K562 (cell line): ENCODE results near the gene NOBOX.
"Not testable (repeated sequence)": the region's sequence is repeated elsewhere in the genome, so short reads cannot be mapped to it uniquely, and the experiment has no call there.

Experiments
- CEBPB ChIP-seq: fragments of 450-650 bp; IDR thresholded peaks from 2 replicates; pipeline ENCODE4 v1.6.1; 2016; ENCODE audit warnings: missing genetic modification characterization, missing compliant biosample characterization
- FOXA3 ChIP-seq, 2 experiments: fragments of 450-650 bp in 1 of 2; sonication (generic) in 1 of 2; formaldehyde crosslinking; IDR thresholded peaks in 1 of 2; conservative IDR thresholded peaks in 1 of 2; 2 replicates each; pipeline versions ENCODE4 v1.4.0 to v1.8.0; 2020 to 2022; ENCODE audit warnings: mild to moderate bottlenecking in 2 of 2, missing genetic modification reagents in 1 of 2
- FOXM1 ChIP-seq, 2 experiments: fragments of 450-650 bp in 1 of 2; sonication (generic) in 1 of 2; formaldehyde crosslinking in 1 of 2; IDR thresholded peaks; 2 replicates each; pipeline versions ENCODE4 v1.6.1 to v1.9.0; 2017 to 2022; ENCODE audit warnings: low read depth in 2 of 2, mild to moderate bottlenecking in 2 of 2, missing genetic modification reagents in 1 of 2, moderate library complexity in 1 of 2
- MYNN ChIP-seq, 2 experiments: sonication (generic); formaldehyde crosslinking in 1 of 2; IDR thresholded peaks; 2 replicates each; pipeline versions ENCODE4 v1.5.0 to v1.6.1; 2016 to 2020; ENCODE audit warnings: antibody characterized with exemption in 1 of 2, missing genetic modification reagents in 1 of 2
- PML ChIP-seq: IDR thresholded peaks from 2 replicates; pipeline ENCODE4 v1.6.1; 2012; ENCODE audit warnings: low read length, inconsistent platforms
- RAD21 ChIP-seq, 2 experiments: fragments of 250-450 bp in 1 of 2; fragments of 450-650 bp in 1 of 2; sonication (Bioruptor Pico) in 1 of 2; formaldehyde crosslinking in 1 of 2; IDR thresholded peaks in 1 of 2; conservative IDR thresholded peaks in 1 of 2; 2 replicates each; pipeline versions ENCODE4 v1.4.0 to v1.8.0; 2020 to 2022; ENCODE audit warnings: mild to moderate bottlenecking in 2 of 2, moderate library complexity in 1 of 2
- ZNF239 ChIP-seq: fragments of 250-450 bp; sonication (Bioruptor Pico); IDR thresholded peaks from 2 replicates; pipeline ENCODE4 v1.4.0; 2020; ENCODE audit warnings: mild to moderate bottlenecking
- ZNF695 ChIP-seq: fragments of 450-650 bp; formaldehyde crosslinking; IDR thresholded peaks from 2 replicates; pipeline ENCODE4 v1.4.0; 2020; ENCODE audit warnings: mild to moderate bottlenecking, moderate library complexity
- TF ChIP-seq, protein P1 (sequence below): fragments of 450-650 bp; formaldehyde crosslinking; IDR thresholded peaks from 2 replicates; pipeline ENCODE4 v1.4.0; 2022; ENCODE audit warnings: missing genetic modification characterization
- TF ChIP-seq, protein P2 (sequence below), 3 experiments: IDR thresholded peaks in 2 of 3; conservative IDR thresholded peaks in 1 of 3; 2 replicates each; pipeline ENCODE4 v1.5.1; 2011 to 2012; ENCODE audit warnings: low read length in 3 of 3, mild to moderate bottlenecking in 3 of 3, control low read depth in 2 of 3, improper control_type of control experiment in 1 of 3, inconsistent platforms in 1 of 3, low read depth in 1 of 3, mixed read lengths in 1 of 3, moderate library complexity in 1 of 3; ENCODE audit not compliant: insufficient read depth in 2 of 3
- TF ChIP-seq, protein P3 (sequence below): sonication (generic); formaldehyde crosslinking; IDR thresholded peaks from 2 replicates; pipeline ENCODE4 v1.8.0; 2022; ENCODE audit warnings: missing genetic modification reagents, mild to moderate bottlenecking, borderline replicate concordance
- TF ChIP-seq, protein P4 (sequence below): sonication (generic); formaldehyde crosslinking; IDR thresholded peaks from 2 replicates; pipeline ENCODE4 v1.9.0; 2022; ENCODE audit warnings: mild to moderate bottlenecking, missing genetic modification reagents

DNA sequence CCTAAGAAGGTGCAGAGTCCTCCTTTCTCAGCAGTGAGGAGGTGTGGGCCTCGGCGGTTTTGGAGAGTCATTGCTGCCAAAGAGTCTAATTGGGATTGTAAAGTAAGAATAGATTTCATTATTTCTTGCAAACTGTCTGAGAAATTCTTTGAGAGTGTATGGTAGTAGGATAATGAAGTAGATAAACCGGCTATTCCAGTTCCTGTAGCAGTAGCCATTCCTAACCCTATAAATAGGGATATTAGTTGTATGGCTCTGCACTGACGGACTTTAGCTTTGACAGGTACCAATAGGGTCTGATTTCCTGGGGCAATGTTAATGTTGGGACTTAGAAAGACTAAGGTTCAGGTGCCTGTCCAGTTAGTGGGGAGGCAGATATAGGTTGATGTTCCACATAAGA, 15.4 kb upstream of the NOBOX start:
- not testable (repeated sequence) for TF ChIP-seq FOXM1 (IDR thresholded peaks at IDR 0.05; ENCODE audit: low read depth); FOXM1 (CRISPR knock-in tag; IDR thresholded peaks at IDR 0.05; ENCODE audit: low read depth); PML; ZNF239; RAD21 (CRISPR knock-in tag; conservative IDR thresholded peaks at IDR 0.05 in 1 of 2, IDR thresholded peaks at IDR 0.05 in 1 of 2); ZNF695 (CRISPR knock-in tag); CEBPB; MYNN (IDR thresholded peaks at IDR 0.05); MYNN (CRISPR knock-in tag; IDR thresholded peaks at IDR 0.05); FOXA3 (CRISPR knock-in tag; conservative IDR thresholded peaks at IDR 0.05 in 1 of 2, IDR thresholded peaks at IDR 0.05 in 1 of 2)
- TF ChIP-seq, protein P1, sequence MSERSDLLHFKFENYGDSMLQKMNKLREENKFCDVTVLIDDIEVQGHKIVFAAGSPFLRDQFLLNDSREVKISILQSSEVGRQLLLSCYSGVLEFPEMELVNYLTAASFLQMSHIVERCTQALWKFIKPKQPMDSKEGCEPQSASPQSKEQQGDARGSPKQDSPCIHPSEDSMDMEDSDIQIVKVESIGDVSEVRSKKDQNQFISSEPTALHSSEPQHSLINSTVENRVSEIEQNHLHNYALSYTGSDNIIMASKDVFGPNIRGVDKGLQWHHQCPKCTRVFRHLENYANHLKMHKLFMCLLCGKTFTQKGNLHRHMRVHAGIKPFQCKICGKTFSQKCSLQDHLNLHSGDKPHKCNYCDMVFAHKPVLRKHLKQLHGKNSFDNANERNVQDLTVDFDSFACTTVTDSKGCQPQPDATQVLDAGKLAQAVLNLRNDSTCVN (CRISPR knock-in tag) = not testable (repeated sequence)
- TF ChIP-seq, protein P2, sequence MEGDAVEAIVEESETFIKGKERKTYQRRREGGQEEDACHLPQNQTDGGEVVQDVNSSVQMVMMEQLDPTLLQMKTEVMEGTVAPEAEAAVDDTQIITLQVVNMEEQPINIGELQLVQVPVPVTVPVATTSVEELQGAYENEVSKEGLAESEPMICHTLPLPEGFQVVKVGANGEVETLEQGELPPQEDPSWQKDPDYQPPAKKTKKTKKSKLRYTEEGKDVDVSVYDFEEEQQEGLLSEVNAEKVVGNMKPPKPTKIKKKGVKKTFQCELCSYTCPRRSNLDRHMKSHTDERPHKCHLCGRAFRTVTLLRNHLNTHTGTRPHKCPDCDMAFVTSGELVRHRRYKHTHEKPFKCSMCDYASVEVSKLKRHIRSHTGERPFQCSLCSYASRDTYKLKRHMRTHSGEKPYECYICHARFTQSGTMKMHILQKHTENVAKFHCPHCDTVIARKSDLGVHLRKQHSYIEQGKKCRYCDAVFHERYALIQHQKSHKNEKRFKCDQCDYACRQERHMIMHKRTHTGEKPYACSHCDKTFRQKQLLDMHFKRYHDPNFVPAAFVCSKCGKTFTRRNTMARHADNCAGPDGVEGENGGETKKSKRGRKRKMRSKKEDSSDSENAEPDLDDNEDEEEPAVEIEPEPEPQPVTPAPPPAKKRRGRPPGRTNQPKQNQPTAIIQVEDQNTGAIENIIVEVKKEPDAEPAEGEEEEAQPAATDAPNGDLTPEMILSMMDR (IDR thresholded peaks at IDR 0.05 in 2 of 3, conservative IDR thresholded peaks at IDR 0.05 in 1 of 3; ENCODE audit: insufficient read depth in 2 of 3, low read depth in 1 of 3, low read length in 3 of 3) = not testable (repeated sequence)
- TF ChIP-seq, protein P3, sequence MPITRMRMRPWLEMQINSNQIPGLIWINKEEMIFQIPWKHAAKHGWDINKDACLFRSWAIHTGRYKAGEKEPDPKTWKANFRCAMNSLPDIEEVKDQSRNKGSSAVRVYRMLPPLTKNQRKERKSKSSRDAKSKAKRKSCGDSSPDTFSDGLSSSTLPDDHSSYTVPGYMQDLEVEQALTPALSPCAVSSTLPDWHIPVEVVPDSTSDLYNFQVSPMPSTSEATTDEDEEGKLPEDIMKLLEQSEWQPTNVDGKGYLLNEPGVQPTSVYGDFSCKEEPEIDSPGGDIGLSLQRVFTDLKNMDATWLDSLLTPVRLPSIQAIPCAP (CRISPR knock-in tag) = not testable (repeated sequence)
- TF ChIP-seq, protein P4, sequence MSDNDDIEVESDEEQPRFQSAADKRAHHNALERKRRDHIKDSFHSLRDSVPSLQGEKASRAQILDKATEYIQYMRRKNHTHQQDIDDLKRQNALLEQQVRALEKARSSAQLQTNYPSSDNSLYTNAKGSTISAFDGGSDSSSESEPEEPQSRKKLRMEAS (CRISPR knock-in tag) = not testable (repeated sequence)
